Measurements from ENCODE around the gene ASIC2. TPM values are rescaled to one million over a fixed set of nuclear protein-coding genes. Genes with fewer than 3 reads are reported as not detected.
A peak's percentile ranks its signal among the peaks of the same experiment; 100 is the strongest.

The ASIC2 gene
- total RNA-seq, 2 experiments from 2014 or later = not detected

GRCh38 chr17:33055171-33055611 lies 237.9 kb downstream of the ASIC2 start:
- H3K36me3 Mint-ChIP-seq (ENCODE audit: low read depth) = no peaks in the 10 kb centered on the region
- peaks cover 2% of the 10 kb centered on the region for H3K27me3 Mint-ChIP-seq
- H3K9me3 Mint-ChIP-seq = no peaks in the 10 kb centered on the region
- H3K4me3 Mint-ChIP-seq = no peak overlapping the region
- POLR2A ChIA-PET = no interaction called here
- H3K4me1 Mint-ChIP-seq = no peaks in the 10 kb centered on the region
- DNase-seq = no peak
- no peak overlapping the region for H3K27ac Mint-ChIP-seq
- CTCF ChIA-PET = no interaction called here

- Mint-ChIP-seq H3K4me1 (no peaks in the 10 kb centered on the region), H3K27ac (no peak overlapping the region), H3K36me3 (ENCODE audit: low read depth) (no peaks in the 10 kb centered on the region), H3K9me3 (no peaks in the 10 kb centered on the region), H3K27me3 (peaks cover 2% of the 10 kb centered on the region), H3K4me3 (no peak overlapping the region)
- ChIA-PET CTCF (no interaction called here), POLR2A (no interaction called here)
- DNase-seq = no peak
Measured at GRCh38 chr17:33054412-33054811, 238.7 kb downstream of the ASIC2 start.

DNA sequence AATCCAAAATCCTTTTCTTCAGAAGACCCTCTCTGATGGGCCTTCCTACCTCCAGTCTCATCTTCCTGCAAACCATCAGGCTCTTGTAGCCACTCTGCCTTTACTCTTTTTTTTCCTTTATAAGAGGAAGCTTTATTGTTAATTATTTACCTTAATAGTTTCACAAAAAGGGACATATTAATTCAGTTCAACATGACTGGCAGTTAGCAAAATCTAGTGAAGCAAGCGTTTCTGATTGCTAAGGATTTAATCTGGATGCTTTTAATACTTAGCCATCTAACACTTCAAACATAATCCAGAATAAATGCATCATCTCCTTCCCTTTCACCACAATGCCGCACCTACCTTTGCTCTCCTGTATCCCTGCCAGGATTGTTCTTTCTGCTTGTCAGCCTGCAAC lies 239.4 kb downstream of the ASIC2 start:
- POLR2A ChIA-PET = no interaction called here
- CTCF ChIA-PET = no interaction called here
- no peak for DNase-seq
- no peaks in the 10 kb centered on the region for H3K9me3 Mint-ChIP-seq
- H3K36me3 Mint-ChIP-seq (ENCODE audit: low read depth) = no peaks in the 10 kb centered on the region
- no peaks in the 10 kb centered on the region for H3K4me1 Mint-ChIP-seq
- no peak overlapping the region for H3K27ac Mint-ChIP-seq
- no peak overlapping the region for H3K4me3 Mint-ChIP-seq
- peaks cover 2% of the 10 kb centered on the region for H3K27me3 Mint-ChIP-seq

DNA sequence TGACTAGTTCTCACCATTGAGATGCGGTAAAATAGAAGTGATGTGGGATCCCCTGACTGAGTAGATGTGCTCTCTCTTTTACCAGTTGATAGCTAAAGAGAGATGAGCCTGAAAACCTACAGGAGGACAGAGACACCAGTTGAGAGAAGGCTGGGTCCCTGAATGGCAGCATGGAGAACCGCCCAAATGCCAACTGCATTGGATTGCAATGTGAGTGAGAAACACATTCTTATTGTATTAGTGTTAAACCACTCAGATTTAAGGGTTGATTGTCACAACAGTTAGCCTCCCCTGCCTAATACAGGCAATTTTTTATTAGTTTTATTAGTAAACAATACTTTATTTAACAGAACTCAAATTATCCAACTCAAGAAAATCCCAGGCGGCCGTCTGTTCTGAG lies 240.2 kb downstream of the ASIC2 start:
- no peak for DNase-seq
- Mint-ChIP-seq H3K36me3 (ENCODE audit: low read depth) (no peaks in the 10 kb centered on the region), H3K9me3 (no peaks in the 10 kb centered on the region), H3K27me3 (peaks cover 2% of the 10 kb centered on the region), H3K27ac (no peak overlapping the region), H3K4me1 (no peaks in the 10 kb centered on the region), H3K4me3 (no peak overlapping the region)
- CTCF ChIA-PET = no interaction called here
- POLR2A ChIA-PET = no interaction called here

DNA sequence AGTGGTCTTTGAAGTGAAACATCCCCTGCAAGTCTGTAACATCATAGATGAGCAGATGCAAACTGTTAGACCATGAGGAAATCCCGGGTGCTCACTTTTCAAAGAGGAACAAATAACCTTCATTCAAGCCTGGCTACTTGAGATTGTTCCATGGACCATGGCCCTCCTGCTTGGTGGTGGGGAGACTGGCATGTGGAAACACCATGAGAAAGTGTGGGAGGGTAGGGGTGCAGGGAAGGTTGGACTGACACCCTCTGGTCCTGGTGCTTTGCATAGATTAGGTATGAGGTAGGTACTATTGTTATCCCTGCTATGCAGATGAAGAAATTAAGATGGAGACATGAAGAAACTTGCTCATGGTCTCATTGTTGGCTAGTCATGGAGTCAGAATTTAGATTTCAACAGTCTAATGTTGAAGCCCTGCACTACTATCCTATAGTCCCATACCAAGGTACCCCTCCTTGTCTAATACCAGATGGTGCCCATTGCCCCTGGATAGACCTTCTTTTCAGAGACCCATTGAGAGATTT lies 242.4 kb downstream of the ASIC2 start:
- Mint-ChIP-seq H3K27ac (no peak overlapping the region), H3K36me3 (ENCODE audit: low read depth) (no peaks in the 10 kb centered on the region), H3K4me1 (no peaks in the 10 kb centered on the region), H3K4me3 (no peak overlapping the region), H3K27me3 (peaks cover 2% of the 10 kb centered on the region), H3K9me3 (no peaks in the 10 kb centered on the region)
- no peak for DNase-seq
- POLR2A ChIA-PET = no interaction called here
- CTCF ChIA-PET = interaction anchor here (1.2 kb wide), 1 partner anchor 29 kb away, joined by 3 read pairs; no protein-coding TSS in a partner anchor

DNA sequence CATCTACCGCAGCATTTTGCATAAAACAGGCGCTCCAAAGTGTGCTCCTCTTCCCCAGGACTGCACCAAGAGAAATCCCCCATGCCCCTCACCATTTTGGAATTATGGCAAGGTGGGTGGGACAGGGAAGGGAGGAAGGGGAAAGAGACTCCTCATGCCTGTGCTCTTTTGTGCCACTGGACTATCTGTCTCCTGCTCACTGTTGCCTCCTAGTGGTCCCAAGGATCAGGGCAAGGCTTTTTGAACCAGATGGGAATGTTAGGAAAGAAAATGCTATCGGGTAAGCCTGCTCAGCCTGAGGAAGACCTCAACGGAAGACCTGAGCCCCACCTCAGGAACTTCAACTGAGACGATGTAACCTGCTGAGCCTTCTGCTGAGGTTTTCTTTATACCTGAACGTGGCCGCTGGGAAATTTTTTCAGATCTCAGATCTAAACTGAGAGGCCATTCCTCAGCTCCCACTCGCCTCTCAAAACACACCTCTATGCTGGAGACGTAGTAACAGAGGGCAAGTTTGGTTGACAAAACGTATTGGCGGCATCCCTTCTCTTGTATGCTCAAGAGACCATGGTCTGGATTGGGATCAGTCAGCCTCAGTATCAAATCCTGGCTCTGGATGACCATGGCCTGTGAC lies 243.2 kb downstream of the ASIC2 start:
- peak; percentile 18 for DNase-seq
- CTCF ChIA-PET = interaction anchor here (1.0 kb wide), 1 partner anchor 13 kb away, joined by 3 read pairs; no protein-coding TSS in a partner anchor
- Mint-ChIP-seq H3K4me1 (no peaks in the 10 kb centered on the region), H3K4me3 (no peak overlapping the region), H3K36me3 (ENCODE audit: low read depth) (no peaks in the 10 kb centered on the region), H3K27me3 (peaks cover 2% of the 10 kb centered on the region), H3K9me3 (no peaks in the 10 kb centered on the region), H3K27ac (no peak overlapping the region)
- POLR2A ChIA-PET = no interaction called here

GRCh38 chr17:33046361-33047255 lies 246.5 kb downstream of the ASIC2 start:
- Mint-ChIP-seq H3K4me1 (no peaks in the 10 kb centered on the region), H3K36me3 (ENCODE audit: low read depth) (no peaks in the 10 kb centered on the region), H3K4me3 (no peak overlapping the region), H3K27me3 (peaks cover 4% of the 10 kb centered on the region), H3K9me3 (no peaks in the 10 kb centered on the region), H3K27ac (no peak overlapping the region)
- ChIA-PET POLR2A (no interaction called here), CTCF (interaction anchor here (0.8 kb wide), 1 partner anchor 9 kb away, joined by 3 read pairs; no protein-coding TSS in a partner anchor)
- DNase-seq = no peak

- Mint-ChIP-seq H3K4me1 (no peaks in the 10 kb centered on the region), H3K27me3 (peaks cover 4% of the 10 kb centered on the region), H3K27ac (no peak overlapping the region), H3K9me3 (no peaks in the 10 kb centered on the region), H3K36me3 (ENCODE audit: low read depth) (no peaks in the 10 kb centered on the region), H3K4me3 (no peak overlapping the region)
- ChIA-PET POLR2A (no interaction called here), CTCF (no interaction called here)
- DNase-seq = no peak
Measured at GRCh38 chr17:33045216-33045615, 247.9 kb downstream of the ASIC2 start.

DNA sequence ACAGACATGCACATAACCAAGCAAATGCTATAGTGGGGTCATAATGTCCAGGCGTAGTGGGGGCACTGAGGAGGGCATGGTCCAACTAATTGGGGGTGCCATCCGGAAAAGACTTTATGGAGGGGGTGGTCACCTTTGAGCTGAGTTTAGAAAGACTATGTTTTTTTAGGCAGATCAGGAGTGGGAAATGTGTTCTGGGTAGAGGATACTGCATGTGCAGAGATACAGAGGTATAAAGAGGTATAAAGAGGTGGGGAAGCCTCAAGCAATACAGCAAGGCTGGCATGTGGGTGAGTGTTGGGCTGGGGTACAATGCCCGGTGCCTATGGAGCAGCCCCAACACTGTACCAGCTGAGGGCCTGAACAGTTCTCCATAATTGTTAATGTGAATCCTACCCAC lies 248.3 kb downstream of the ASIC2 start:
- H3K9me3 Mint-ChIP-seq = no peaks in the 10 kb centered on the region
- ChIA-PET POLR2A (no interaction called here), CTCF (no interaction called here)
- DNase-seq = no peak
- H3K27me3 Mint-ChIP-seq = peaks cover 4% of the 10 kb centered on the region
- no peak overlapping the region for H3K27ac Mint-ChIP-seq
- no peaks in the 10 kb centered on the region for H3K4me1 Mint-ChIP-seq
- no peaks in the 10 kb centered on the region for H3K36me3 Mint-ChIP-seq (ENCODE audit: low read depth)
- H3K4me3 Mint-ChIP-seq = no peak overlapping the region

- POLR2A ChIA-PET = no interaction called here
- DNase-seq = no peak
- CTCF ChIA-PET = interaction anchor here (0.6 kb wide), 1 partner anchor 65 kb away, joined by 4 read pairs; no protein-coding TSS in a partner anchor
- H3K4me1 Mint-ChIP-seq = no peaks in the 10 kb centered on the region
- no peak overlapping the region for H3K27ac Mint-ChIP-seq
- no peaks in the 10 kb centered on the region for H3K9me3 Mint-ChIP-seq
- peaks cover 15% of the 10 kb centered on the region for H3K27me3 Mint-ChIP-seq
- no peak overlapping the region for H3K4me3 Mint-ChIP-seq
- no peaks in the 10 kb centered on the region for H3K36me3 Mint-ChIP-seq (ENCODE audit: low read depth)
Measured at GRCh38 chr17:33040461-33040860, 252.6 kb downstream of the ASIC2 start.

- POLR2A ChIA-PET = no interaction called here
- CTCF ChIA-PET = interaction anchor here (0.6 kb wide), 1 partner anchor 65 kb away, joined by 4 read pairs; no protein-coding TSS in a partner anchor
- DNase-seq = no peak
- Mint-ChIP-seq H3K27ac (no peak overlapping the region), H3K27me3 (peaks cover 19% of the 10 kb centered on the region), H3K4me1 (no peaks in the 10 kb centered on the region), H3K36me3 (ENCODE audit: low read depth) (no peaks in the 10 kb centered on the region), H3K4me3 (no peak overlapping the region), H3K9me3 (no peaks in the 10 kb centered on the region)
Measured at GRCh38 chr17:33039874-33040273, 253.2 kb downstream of the ASIC2 start.

DNA sequence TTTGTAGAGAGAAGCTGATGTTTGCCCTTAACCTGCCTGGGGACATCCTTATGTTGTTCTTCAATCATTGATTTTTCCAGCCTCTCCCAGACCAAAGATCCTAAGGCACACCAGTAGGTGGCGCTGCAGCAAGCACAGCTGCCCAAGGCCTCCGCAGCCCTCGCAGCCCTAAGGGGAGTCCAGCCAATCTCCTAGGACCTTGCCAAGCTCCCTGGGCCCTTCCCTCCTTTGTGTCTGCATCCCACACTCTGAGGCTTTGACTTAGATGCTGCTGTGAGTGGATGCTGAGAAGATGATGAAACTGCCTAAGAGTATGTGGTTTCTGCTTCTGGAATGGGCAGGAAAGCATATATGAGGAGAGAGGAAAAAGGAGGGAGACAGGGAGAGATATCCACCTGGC lies 254.4 kb downstream of the ASIC2 start:
- H3K4me3 Mint-ChIP-seq = no peak overlapping the region
- DNase-seq = peak; percentile 12
- peaks cover 20% of the 10 kb centered on the region for H3K27me3 Mint-ChIP-seq
- ChIA-PET POLR2A (no interaction called here), CTCF (no interaction called here)
- no peaks in the 10 kb centered on the region for H3K9me3 Mint-ChIP-seq
- no peaks in the 10 kb centered on the region for H3K4me1 Mint-ChIP-seq
- H3K36me3 Mint-ChIP-seq (ENCODE audit: low read depth) = no peaks in the 10 kb centered on the region
- no peak overlapping the region for H3K27ac Mint-ChIP-seq

DNA sequence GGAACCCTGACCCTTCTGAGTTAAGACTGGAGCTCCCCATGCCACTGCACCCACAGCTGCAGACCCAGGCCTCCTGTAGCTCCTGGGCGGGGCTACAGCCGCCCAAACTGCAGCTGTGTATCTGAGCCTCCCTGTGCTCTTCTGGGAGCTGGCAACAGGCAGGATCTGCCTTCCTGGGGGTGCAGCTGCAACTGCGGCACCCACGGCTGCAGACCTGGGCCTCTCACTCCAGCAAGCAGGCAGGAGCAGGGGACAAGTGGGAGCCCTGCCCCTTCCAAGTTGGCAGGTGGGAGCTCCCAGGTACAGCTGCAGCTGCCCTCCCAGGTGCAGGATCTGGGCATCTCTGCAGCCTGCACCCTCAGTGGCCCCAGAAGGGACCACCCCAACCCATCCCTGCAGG lies 259.9 kb downstream of the ASIC2 start:
- H3K27me3 Mint-ChIP-seq = peaks cover 25% of the 10 kb centered on the region

More for the DNA sequence above, 259.9 kb downstream of the ASIC2 start:
- ChIA-PET POLR2A (no interaction called here), CTCF (no interaction called here)
- H3K4me3 Mint-ChIP-seq = no peak overlapping the region
- no peaks in the 10 kb centered on the region for H3K4me1 Mint-ChIP-seq
- no peaks in the 10 kb centered on the region for H3K36me3 Mint-ChIP-seq (ENCODE audit: low read depth)
- no peak overlapping the region for H3K27ac Mint-ChIP-seq
- no peaks in the 10 kb centered on the region for H3K9me3 Mint-ChIP-seq
- no peak for DNase-seq
